Measurements from ENCODE around the gene KLK13. TPM values are rescaled to one million over a fixed set of nuclear protein-coding genes. Genes with fewer than 3 reads are reported as not detected.

The KLK13 gene
- total RNA-seq, 2 experiments from 2014 or later: not detected

GRCh38 chr19:51025401-51025800 lies 39.5 kb downstream of the KLK13 start:
- H3K36me3 ChIP-seq (ENCODE audit: insufficient read depth, low read length): no peaks in the 10 kb centered on the region
- no peak overlapping the region for H3K27ac ChIP-seq (ENCODE audit: low read depth in 1 of 2, low read length in 2 of 2)
- intact Hi-C loops (cut with DNase I, micrococcal nuclease): no loop called here
- no peaks in the 10 kb centered on the region for H3K9me3 ChIP-seq (ENCODE audit: control insufficient read depth in 1 of 2, insufficient read depth in 1 of 2, low read length in 2 of 2)
- H3K27me3 ChIP-seq (ENCODE audit: control insufficient read depth in 1 of 2, insufficient read depth in 2 of 2, low read length in 2 of 2): peaks cover 7 to 28% of the 10 kb centered on the region in 2 experiments
- no peak overlapping the region for H3K4me3 ChIP-seq (ENCODE audit: low read length)
- Mint-ChIP-seq H3K27me3 (peaks cover 72% of the 10 kb centered on the region), H3K9me3 (no peaks in the 10 kb centered on the region), H3K4me3 (no peak overlapping the region), H3K36me3 (ENCODE audit: low read depth) (no peaks in the 10 kb centered on the region), H3K27ac (no peak overlapping the region), H3K4me1 (ENCODE audit: low read depth) (peaks cover 6% of the 10 kb centered on the region)
- CTCF ChIA-PET: no interaction called here
- DNase-seq: no peak
- ATAC-seq (ENCODE audit: poor library complexity): no peak
- no peaks in the 10 kb centered on the region for H3K4me1 ChIP-seq (ENCODE audit: insufficient read depth, low read length)
- POLR2A ChIA-PET: no interaction called here
- no peak for TF ChIP-seq CTCF (IDR thresholded peaks at IDR 0.05)

GRCh38 chr19:51024924-51025323 lies 40.0 kb downstream of the KLK13 start:
- ChIA-PET CTCF (no interaction called here), POLR2A (no interaction called here)
- Histone ChIP-seq H3K36me3 (ENCODE audit: insufficient read depth, low read length) (no peaks in the 10 kb centered on the region), H3K9me3 (ENCODE audit: control insufficient read depth in 1 of 2, insufficient read depth in 1 of 2, low read length in 2 of 2) (no peaks in the 10 kb centered on the region), H3K27ac (ENCODE audit: low read depth in 1 of 2, low read length in 2 of 2) (no peak overlapping the region), H3K4me3 (ENCODE audit: low read length) (no peak overlapping the region), H3K27me3 (ENCODE audit: control insufficient read depth in 1 of 2, insufficient read depth in 2 of 2, low read length in 2 of 2) (peaks cover 11 to 33% of the 10 kb centered on the region in 2 experiments), H3K4me1 (ENCODE audit: insufficient read depth, low read length) (peaks cover under 1% of the 10 kb centered on the region)
- Mint-ChIP-seq H3K27ac (no peak overlapping the region), H3K36me3 (ENCODE audit: low read depth) (no peaks in the 10 kb centered on the region), H3K27me3 (peaks cover 75% of the 10 kb centered on the region), H3K9me3 (no peaks in the 10 kb centered on the region), H3K4me3 (no peak overlapping the region), H3K4me1 (ENCODE audit: low read depth) (peaks cover 6% of the 10 kb centered on the region)
- DNase-seq (no peak), ATAC-seq (ENCODE audit: poor library complexity) (no peak)
- intact Hi-C loops (cut with DNase I, micrococcal nuclease): no loop called here
- TF ChIP-seq CTCF (IDR thresholded peaks at IDR 0.05): no peak

GRCh38 chr19:51023946-51024345 lies 40.9 kb downstream of the KLK13 start:
- H3K9me3 Mint-ChIP-seq: no peaks in the 10 kb centered on the region
- H3K4me1 ChIP-seq (ENCODE audit: insufficient read depth, low read length): peaks cover 9% of the 10 kb centered on the region
- no peak overlapping the region for H3K4me3 Mint-ChIP-seq
- DNase-seq (no peak), ATAC-seq (ENCODE audit: poor library complexity) (no peak)
- peaks cover 0 to 9% of the 10 kb centered on the region in 2 experiments for H3K9me3 ChIP-seq (ENCODE audit: control insufficient read depth in 1 of 2, insufficient read depth in 1 of 2, low read length in 2 of 2)
- H3K4me3 ChIP-seq (ENCODE audit: low read length): no peak overlapping the region
- CTCF ChIA-PET: no interaction called here
- H3K27me3 Mint-ChIP-seq: peaks cover 71% of the 10 kb centered on the region
- H3K36me3 Mint-ChIP-seq (ENCODE audit: low read depth): no peaks in the 10 kb centered on the region
- intact Hi-C loops (cut with DNase I, micrococcal nuclease): no loop called here
- H3K27ac Mint-ChIP-seq: no peak overlapping the region
- peaks cover 18 to 36% of the 10 kb centered on the region in 2 experiments for H3K27me3 ChIP-seq (ENCODE audit: control insufficient read depth in 1 of 2, insufficient read depth in 2 of 2, low read length in 2 of 2)
- no peak for TF ChIP-seq CTCF (IDR thresholded peaks at IDR 0.05)
- peaks cover 6% of the 10 kb centered on the region for H3K4me1 Mint-ChIP-seq (ENCODE audit: low read depth)
- H3K27ac ChIP-seq (ENCODE audit: low read depth in 1 of 2, low read length in 2 of 2): no peak overlapping the region
- H3K36me3 ChIP-seq (ENCODE audit: insufficient read depth, low read length): no peaks in the 10 kb centered on the region
- POLR2A ChIA-PET: no interaction called here

Measured in CD4-positive, alpha-beta T cell (primary cell).